Measurements from ENCODE around the gene TRAPPC2L. TPM values are rescaled to one million over a fixed set of nuclear protein-coding genes. Genes with fewer than 3 reads are reported as not detected.
A peak's percentile ranks its signal among the peaks of the same experiment; 100 is the strongest.

Gene TRAPPC2L
- total and polyA plus RNA-seq, 2 of the 13 experiments (the other 11 are each of a cell fraction or from before 2014, with no cell fraction given) = 96.3 to 107 TPM

DNA sequence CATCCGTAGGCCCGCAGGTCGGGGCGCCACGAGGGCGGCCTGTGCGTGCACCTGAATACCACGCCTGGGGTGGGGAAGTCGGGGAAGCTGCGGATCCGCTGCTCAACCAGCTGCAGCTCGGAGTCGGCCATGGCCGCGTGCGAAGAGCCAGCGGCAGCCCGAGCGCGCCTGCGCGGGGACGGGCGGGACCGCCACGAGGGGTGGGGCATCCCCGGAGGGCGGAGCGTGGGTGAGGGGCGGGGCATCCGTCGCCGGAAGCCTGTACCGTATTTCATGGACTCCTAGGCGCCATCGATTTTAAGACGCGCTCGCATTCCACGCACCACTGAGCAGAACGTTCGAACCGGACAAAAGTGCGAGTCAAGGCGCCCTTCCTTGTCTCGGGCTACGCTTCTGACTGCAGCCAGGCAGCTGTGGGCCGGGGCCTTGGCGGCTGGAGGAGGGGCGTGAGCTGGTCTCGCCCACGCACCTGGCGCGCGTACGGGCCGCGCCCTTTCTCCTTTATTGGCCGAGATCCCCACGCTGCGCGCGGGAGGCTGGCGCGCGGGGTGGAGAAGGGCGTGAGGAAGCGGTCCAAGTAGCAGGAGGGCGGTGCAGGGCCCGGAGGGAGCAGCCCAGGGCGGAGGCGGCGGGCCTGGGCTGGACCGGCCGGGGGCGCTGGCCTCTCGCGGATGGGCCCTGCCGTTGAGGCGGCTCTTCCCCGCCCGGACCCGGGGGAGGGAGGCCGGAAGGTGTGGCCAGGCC, 45.0 kb upstream of the TRAPPC2L start, which contains the start of gene APRT (continued):
- TF ChIP-seq, protein P1, sequence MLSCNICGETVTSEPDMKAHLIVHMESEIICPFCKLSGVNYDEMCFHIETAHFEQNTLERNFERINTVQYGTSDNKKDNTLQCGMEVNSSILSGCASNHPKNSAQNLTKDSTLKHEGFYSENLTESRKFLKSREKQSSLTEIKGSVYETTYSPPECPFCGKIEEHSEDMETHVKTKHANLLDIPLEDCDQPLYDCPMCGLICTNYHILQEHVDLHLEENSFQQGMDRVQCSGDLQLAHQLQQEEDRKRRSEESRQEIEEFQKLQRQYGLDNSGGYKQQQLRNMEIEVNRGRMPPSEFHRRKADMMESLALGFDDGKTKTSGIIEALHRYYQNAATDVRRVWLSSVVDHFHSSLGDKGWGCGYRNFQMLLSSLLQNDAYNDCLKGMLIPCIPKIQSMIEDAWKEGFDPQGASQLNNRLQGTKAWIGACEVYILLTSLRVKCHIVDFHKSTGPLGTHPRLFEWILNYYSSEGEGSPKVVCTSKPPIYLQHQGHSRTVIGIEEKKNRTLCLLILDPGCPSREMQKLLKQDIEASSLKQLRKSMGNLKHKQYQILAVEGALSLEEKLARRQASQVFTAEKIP (CRISPR knock-in tag; IDR thresholded peaks at IDR 0.05; ENCODE audit: borderline replicate concordance) = no peak
- TF ChIP-seq ZNF724P (CRISPR knock-in tag; IDR thresholded peaks at IDR 0.05; ENCODE audit: borderline replicate concordance) = peak; percentile 36; the same call in 1 of the 2 replicates
- TF ChIP-seq ZNF563 (CRISPR knock-in tag; IDR thresholded peaks at IDR 0.05) = peak; percentile 83
- TF ChIP-seq ELF3 (CRISPR knock-in tag; IDR thresholded peaks at IDR 0.05) = 0 out of 2 replicates have a peak, but pooled peaks have one; percentile 40
- TF ChIP-seq RORA (CRISPR knock-in tag; IDR thresholded peaks at IDR 0.05) = no peak
- peak; percentile 71 for TF ChIP-seq ZNF768 (CRISPR knock-in tag; IDR thresholded peaks at IDR 0.05)
- TF ChIP-seq RBM39 (IDR thresholded peaks at IDR 0.05; ENCODE audit: low read depth, low read length, poor library complexity, severe bottlenecking) = peak; percentile 93
- TF ChIP-seq, protein P2, sequence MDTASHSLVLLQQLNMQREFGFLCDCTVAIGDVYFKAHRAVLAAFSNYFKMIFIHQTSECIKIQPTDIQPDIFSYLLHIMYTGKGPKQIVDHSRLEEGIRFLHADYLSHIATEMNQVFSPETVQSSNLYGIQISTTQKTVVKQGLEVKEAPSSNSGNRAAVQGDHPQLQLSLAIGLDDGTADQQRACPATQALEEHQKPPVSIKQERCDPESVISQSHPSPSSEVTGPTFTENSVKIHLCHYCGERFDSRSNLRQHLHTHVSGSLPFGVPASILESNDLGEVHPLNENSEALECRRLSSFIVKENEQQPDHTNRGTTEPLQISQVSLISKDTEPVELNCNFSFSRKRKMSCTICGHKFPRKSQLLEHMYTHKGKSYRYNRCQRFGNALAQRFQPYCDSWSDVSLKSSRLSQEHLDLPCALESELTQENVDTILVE (CRISPR knock-in tag; IDR thresholded peaks at IDR 0.05) = peak; percentile 47
- TF ChIP-seq HHEX (CRISPR knock-in tag; IDR thresholded peaks at IDR 0.05) = no peak
- TF ChIP-seq ZNF180 (CRISPR knock-in tag; IDR thresholded peaks at IDR 0.05; ENCODE audit: borderline replicate concordance, low read depth) = no peak
- TF ChIP-seq ZBTB38 (CRISPR knock-in tag; IDR thresholded peaks at IDR 0.05) = peak; percentile 73
- TF ChIP-seq ZNF33A (CRISPR knock-in tag; IDR thresholded peaks at IDR 0.05; ENCODE audit: borderline replicate concordance) = no peak
- TF ChIP-seq ZBTB42 (CRISPR knock-in tag; IDR thresholded peaks at IDR 0.05) = no peak; the same call in none of the 2 replicates
- peak; percentile 67 for TF ChIP-seq MED8 (CRISPR knock-in tag; IDR thresholded peaks at IDR 0.05; ENCODE audit: insufficient replicate concordance)
- TF ChIP-seq, protein P3, sequence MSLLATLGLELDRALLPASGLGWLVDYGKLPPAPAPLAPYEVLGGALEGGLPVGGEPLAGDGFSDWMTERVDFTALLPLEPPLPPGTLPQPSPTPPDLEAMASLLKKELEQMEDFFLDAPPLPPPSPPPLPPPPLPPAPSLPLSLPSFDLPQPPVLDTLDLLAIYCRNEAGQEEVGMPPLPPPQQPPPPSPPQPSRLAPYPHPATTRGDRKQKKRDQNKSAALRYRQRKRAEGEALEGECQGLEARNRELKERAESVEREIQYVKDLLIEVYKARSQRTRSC (CRISPR knock-in tag; IDR thresholded peaks at IDR 0.05; ENCODE audit: low read depth) = peak; percentile 82; the same call in 1 of the 2 replicates
- peak; percentile 23 for TF ChIP-seq GPN1 (CRISPR knock-in tag; IDR thresholded peaks at IDR 0.05; ENCODE audit: borderline replicate concordance)
- TF ChIP-seq MAFF (IDR thresholded peaks at IDR 0.05; ENCODE audit: low read depth, low read length) = no peak
- no peak for TF ChIP-seq ZNF737 (CRISPR knock-in tag; IDR thresholded peaks at IDR 0.05; ENCODE audit: borderline replicate concordance)
- TF ChIP-seq ZSCAN25 (CRISPR knock-in tag; IDR thresholded peaks at IDR 0.05) = peak; percentile 66
- peak; percentile 85 for TF ChIP-seq PHF8 (CRISPR knock-in tag; IDR thresholded peaks at IDR 0.05)
- TF ChIP-seq, protein P4, sequence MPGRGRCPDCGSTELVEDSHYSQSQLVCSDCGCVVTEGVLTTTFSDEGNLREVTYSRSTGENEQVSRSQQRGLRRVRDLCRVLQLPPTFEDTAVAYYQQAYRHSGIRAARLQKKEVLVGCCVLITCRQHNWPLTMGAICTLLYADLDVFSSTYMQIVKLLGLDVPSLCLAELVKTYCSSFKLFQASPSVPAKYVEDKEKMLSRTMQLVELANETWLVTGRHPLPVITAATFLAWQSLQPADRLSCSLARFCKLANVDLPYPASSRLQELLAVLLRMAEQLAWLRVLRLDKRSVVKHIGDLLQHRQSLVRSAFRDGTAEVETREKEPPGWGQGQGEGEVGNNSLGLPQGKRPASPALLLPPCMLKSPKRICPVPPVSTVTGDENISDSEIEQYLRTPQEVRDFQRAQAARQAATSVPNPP (CRISPR knock-in tag; IDR thresholded peaks at IDR 0.05) = peak; percentile 45; the same call in 1 of the 2 replicates
- TF ChIP-seq, protein P5, sequence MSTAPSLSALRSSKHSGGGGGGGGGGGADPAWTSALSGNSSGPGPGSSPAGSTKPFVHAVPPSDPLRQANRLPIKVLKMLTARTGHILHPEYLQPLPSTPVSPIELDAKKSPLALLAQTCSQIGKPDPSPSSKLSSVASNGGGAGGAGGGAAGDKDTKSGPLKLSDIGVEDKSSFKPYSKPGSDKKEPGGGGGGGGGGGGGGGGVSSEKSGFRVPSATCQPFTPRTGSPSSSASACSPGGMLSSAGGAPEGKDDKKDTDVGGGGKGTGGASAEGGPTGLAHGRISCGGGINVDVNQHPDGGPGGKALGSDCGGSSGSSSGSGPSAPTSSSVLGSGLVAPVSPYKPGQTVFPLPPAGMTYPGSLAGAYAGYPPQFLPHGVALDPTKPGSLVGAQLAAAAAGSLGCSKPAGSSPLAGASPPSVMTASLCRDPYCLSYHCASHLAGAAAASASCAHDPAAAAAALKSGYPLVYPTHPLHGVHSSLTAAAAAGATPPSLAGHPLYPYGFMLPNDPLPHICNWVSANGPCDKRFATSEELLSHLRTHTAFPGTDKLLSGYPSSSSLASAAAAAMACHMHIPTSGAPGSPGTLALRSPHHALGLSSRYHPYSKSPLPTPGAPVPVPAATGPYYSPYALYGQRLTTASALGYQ (CRISPR knock-in tag; IDR thresholded peaks at IDR 0.05) = peak; percentile 41; the same call in 1 of the 2 replicates
- no peak for TF ChIP-seq HMG20B (CRISPR knock-in tag; conservative IDR thresholded peaks at IDR 0.05)
- peak; percentile 97 for TF ChIP-seq ZSCAN29 (CRISPR knock-in tag; conservative IDR thresholded peaks at IDR 0.05)

All from HepG2 (cell line).